HG03521 (cell line): ENCODE results near the gene RPS27L.
"Not testable (repeated sequence)": the region's sequence is repeated elsewhere in the genome, so short reads cannot be mapped to it uniquely, and the experiment has no call there.

Experiments used
- ATAC-seq: cut with Tn5 transposase; IDR thresholded peaks from one replicate; pipeline ENCODE4 v1.9.1; 2021; ENCODE audit warnings: mild to moderate bottlenecking, moderate library complexity; ENCODE audit not compliant: unreplicated experiment

Gene RPS27L

GRCh38 chr15:63103416-63103815 lies 53.9 kb downstream of the RPS27L start:
- no peak for ATAC-seq

- not testable (repeated sequence) for ATAC-seq
These were observed 57.7 kb downstream of the RPS27L start for GRCh38 chr15:63099581-63099980.

- ATAC-seq, result not testable (repeated sequence)
These were observed 58.4 kb downstream of the RPS27L start for GRCh38 chr15:63098901-63099300.
